ENCODE data around the gene DUSP15.

Gene DUSP15

GRCh38 chr20:31859998-31860380, 10.3 kb downstream of the DUSP15 start:
- no peak for DNase-seq

- DNase-seq = no peak
Observed at GRCh38 chr20:31859266-31859997, 10.9 kb downstream of the DUSP15 start.

- no peak for DNase-seq
Observed at GRCh38 chr20:31858760-31859083, 11.6 kb downstream of the DUSP15 start.

- DNase-seq = no peak
Observed at GRCh38 chr20:31857861-31858759, 12.2 kb downstream of the DUSP15 start.

- DNase-seq = no peak
Observed at GRCh38 chr20:31856516-31856915, 13.8 kb downstream of the DUSP15 start.

GRCh38 chr20:31853481-31853880, 16.8 kb downstream of the DUSP15 start:
- DNase-seq = no peak

GRCh38 chr20:31851240-31851955, 18.9 kb downstream of the DUSP15 start:
- no peak for DNase-seq

- DNase-seq = no peak
Observed at GRCh38 chr20:31849306-31849930, 20.9 kb downstream of the DUSP15 start.

GRCh38 chr20:31848088-31848999, 22.0 kb downstream of the DUSP15 start:
- no peak for DNase-seq

GRCh38 chr20:31846793-31847138, 23.6 kb downstream of the DUSP15 start:
- no peak for DNase-seq

- no peak for DNase-seq
Observed at GRCh38 chr20:31845300-31845863, 24.9 kb downstream of the DUSP15 start, which contains the start of gene FOXS1. Gene FOXS1 (minus strand): TSS chr20:31845604. CDS start chr20:31845542, 62 bp downstream.

- DNase-seq = no peak
Observed at GRCh38 chr20:31844737-31845299, 25.5 kb downstream of the DUSP15 start.

- no peak for DNase-seq
Observed at GRCh38 chr20:31843881-31844280, 26.4 kb downstream of the DUSP15 start.

GRCh38 chr20:31843288-31843687, 27.0 kb downstream of the DUSP15 start:
- no peak for DNase-seq

- DNase-seq = no peak
Observed at GRCh38 chr20:31842471-31843157, 27.7 kb downstream of the DUSP15 start.

- no peak for DNase-seq
Observed at GRCh38 chr20:31841928-31842327, 28.4 kb downstream of the DUSP15 start.

GRCh38 chr20:31840906-31841816, 29.2 kb downstream of the DUSP15 start:
- DNase-seq = no peak

- DNase-seq = no peak
Observed at GRCh38 chr20:31839782-31840487, 30.4 kb downstream of the DUSP15 start.

Measured in activated effector memory CD4-positive, alpha-beta T cell treated with Interleukin-2 at 50 U/mL for 16 hours (primary cell).